Left colon (tissue), 2 donors: ENCODE measurements around the gene CD2BP2. TPM values are rescaled to one million over a fixed set of nuclear protein-coding genes. Genes with fewer than 3 reads are reported as not detected.

Experiments used
- ATAC-seq: fragments of 200-7000 bp; cut with Tn5 transposase; one replicate; pipeline ENCODE4 v1.9.1; 2020; ENCODE audit warnings: mild to moderate bottlenecking, moderate library complexity
- DNase-seq, 2 donors: peaks; one replicate each; pipeline ENCODE4 v3.0.0-alpha.2; 2020
- intact Hi-C, 2 donors: fragments of 100-400 bp; cut with DNase I in 1 of 2; cut with micrococcal nuclease in 1 of 2; formaldehyde crosslinking; loops; one replicate each; pipeline versions ENCODE4 v1.11.2 to v1.14.0; 2022; cut with DNase I, micrococcal nuclease
- total RNA-seq, 2 donors: library from RNA; stranded (reverse); fragmentation: NEBNext Ultra II Directional; extraction: Animal tissue kit (Norgen Biotek cat#: 25700); gene quantifications; one replicate each; pipeline ENCODE4 v1.2.1, GENCODE V29; 2021
- donor health status: DM: no; HTN: no; CAD: no.
- donor health status: DM: yes; HTN: yes; CAD: no.

CD2BP2 gene
- total RNA-seq, 2 donors from 2014 or later, result 57.3 to 65.2 TPM

DNA sequence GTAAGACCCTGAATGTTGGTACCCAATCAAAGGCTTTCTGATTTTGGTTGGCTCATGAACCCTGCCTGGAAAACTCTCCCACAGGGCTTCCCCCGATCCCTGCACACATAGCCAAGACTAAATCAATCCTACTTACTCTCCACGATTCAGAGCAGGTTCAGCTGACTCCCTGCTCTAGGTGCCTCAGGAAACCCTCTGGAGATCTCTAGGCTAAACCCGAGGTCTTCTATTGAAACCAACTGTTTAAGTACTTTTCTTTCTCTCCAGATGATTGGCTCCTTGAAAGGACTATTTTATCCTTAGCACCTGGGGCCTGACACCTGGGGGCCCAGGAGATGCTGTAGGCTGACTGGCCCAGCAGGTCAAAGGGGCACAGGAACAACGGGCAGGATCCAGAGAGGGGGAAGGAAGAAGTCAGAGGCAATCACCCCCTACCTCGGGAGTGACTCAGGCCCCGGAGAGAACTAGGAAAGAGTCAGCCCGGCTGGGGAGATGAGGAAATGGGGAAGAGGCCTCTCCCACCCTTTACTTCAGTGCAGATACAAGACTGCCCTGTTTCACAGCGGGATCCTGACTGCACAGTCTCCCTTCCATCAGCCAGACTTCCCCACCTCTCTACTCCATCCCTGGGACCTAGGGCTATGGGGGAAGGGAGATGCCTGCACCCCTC, 13.1 kb upstream of the CD2BP2 start:
- intact Hi-C loops, result no loop called here
- peak in 1 of 2 donors; percentile 23 for DNase-seq
- no peak for ATAC-seq

DNA sequence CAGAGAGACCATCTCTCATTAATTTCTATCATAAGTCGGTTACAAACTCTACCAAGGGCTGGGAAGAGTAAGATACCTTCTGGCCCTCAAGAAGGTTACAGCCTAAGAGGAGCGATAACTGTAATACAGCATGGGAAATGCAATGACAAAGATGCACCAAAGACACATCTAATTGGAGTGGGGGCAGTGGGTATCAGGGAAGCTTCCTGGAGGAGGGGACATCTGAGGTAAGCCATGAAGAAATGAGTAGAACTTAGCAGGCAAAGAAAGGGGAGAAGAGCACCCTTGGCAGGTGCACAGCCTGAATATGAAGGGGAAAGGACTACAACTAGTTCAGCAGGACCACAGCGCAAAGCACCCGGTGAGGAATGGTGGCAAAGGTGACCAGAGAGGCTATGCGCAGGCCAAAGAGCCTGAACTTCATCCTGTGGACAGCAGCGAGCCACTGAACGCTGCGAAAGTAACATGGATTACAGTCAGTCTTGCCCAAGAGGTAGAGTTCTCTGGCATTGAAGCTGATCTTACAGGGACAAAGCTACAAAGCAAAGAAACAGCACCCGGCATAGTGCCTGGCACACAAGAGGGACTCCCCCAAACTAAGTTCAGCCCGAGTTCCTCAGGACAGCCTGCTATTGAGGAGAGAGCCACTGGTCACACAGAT, 12.4 kb upstream of the CD2BP2 start:
- intact Hi-C loops, result no loop called here
- ATAC-seq (no peak), DNase-seq (no peak)

DNA sequence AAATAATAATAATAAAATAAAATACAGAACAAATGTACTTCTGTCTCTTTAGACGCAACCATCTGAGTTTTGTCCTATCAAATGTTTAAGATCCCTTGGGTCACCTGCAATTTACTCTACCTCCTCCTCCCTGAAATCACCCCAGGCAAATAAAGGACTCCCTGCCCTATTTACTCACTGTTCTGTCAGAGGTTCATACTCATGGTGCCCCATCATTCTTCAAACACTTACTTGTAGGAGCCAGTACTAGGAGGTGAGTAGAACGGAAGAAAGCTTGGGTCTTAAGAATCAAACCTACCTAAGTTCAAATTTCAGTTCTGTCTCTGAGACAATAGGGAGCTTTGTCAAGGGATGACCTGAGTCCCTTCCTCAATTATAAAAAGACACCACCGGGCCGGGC, 11.4 kb upstream of the CD2BP2 start:
- intact Hi-C loops, result no loop called here
- DNase-seq, result no peak

DNA sequence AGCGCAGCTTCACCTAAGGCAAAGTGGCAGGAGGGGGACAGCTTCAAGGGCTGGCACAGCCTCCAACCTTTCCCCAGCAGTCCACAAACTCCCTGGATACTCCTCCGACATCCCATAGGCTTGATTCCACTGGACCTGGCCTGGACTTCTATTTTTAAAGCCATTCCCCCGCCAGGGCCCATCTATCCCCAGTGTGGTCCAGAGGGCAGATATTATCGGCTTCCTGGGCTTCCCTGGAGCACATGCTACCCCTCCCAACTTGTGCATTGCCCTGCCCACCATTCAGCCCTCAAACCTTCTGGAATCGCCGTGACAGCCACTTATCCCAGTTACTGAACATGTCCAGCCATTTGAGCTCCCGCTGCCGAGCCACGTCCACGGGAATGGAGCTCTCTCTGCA, 10.1 kb upstream of the CD2BP2 start:
- intact Hi-C loops, result no loop called here
- no peak for ATAC-seq

More for the DNA sequence above, 11.4 kb upstream of the CD2BP2 start:
- ATAC-seq, result no peak

DNA sequence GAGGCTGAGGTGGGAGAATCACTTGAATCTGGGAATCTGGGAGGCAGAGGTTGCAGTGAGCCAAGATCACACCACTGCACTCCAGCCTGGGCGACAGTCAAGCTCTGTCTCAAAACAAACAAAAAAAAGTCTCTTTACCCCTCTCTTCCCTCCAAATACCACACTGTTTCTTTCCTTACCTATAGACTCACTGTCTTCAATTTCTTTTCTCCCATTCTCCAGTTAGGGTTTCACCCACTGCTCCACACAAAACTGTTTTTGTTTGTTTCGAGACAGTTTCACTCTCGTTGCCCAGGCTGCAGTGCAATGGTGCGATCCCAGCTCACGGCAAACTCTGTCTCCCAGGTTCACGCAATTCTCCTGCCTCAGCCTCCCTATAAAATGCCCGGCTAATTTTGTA, 6.1 kb upstream of the CD2BP2 start:
- intact Hi-C loops, result no loop called here
- ATAC-seq (no peak), DNase-seq (no peak)

More for the DNA sequence above, 10.1 kb upstream of the CD2BP2 start:
- no peak for DNase-seq

DNA sequence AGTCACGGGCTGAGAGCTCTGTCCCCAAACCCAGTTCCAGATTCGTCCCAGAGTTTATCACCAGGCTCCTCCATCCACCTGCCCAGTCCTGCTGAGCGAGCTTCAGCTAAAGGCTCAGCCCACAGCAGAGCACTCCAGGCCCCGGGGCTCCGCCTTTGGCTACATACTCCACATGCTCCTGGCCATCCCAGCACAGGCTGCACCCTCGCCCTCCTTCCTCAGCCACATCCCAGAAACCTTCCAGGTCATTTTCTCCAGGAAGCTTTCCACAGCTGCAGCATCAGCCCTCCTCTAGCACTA, 4.7 kb upstream of the CD2BP2 start:
- intact Hi-C loops, result no loop called here
- DNase-seq (no peak), ATAC-seq (no peak)

DNA sequence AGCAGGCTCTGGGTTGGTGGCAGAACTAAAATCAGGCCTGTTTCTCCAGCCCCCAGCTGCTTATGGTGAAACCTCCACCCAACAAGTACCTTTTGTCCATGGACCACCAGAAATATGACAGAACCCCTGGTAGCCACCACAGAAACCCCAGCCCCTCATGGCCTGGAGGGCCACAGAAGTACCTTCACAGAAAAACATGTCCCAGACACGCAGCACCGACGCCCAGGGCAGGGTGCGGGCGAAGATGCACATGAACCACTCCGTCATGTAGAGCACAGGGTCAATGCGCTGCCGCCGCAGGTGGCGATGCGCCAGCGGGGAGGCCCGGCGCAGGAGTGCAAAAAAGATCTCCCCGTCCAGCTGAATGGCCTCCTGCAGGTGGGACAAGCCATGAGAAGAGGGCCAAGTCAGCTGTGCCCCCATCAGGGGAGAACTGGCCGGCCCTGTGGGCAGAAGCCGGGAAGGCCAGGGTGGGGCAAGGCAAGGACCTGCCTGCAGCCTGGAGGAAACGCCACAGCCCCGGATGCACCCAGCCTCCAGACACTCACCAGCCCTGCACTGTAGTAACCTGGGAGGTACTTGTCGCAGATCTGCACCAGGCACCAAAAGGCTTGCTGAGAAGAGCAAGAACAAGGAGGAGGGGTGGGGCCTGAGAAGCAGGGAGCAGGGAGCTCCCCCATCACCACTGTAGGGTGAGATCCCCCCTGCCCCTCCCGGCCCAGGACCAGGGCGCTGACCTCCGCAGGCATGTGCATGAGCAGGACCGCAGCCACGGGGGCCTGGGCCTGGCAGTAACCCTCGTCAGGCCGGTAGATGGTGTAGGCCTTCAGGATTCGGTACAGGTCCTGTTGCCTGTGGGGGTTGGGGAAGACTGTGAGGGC, 4.1 kb upstream of the CD2BP2 start:
- no peak for DNase-seq
- intact Hi-C loops, result no loop called here
- no peak for ATAC-seq

DNA sequence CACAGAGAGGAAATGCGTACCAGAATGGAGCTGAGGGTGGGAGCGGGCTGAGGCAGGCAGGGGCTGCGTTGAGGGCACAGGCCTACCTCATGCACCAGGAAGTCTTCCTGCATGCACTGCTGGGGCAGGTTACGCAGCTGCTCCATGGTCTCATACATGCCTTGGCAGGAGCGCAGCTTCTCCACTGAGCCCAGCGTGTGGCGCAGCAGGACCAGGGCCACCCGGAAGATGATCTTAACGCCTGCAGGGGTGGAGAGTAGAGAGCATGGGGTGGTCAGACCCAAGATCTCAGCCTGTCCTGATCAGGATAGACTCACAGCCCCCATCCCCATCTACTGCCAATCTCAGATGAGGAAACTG, 3.4 kb upstream of the CD2BP2 start:
- DNase-seq (no peak), ATAC-seq (no peak)
- intact Hi-C loops, result no loop called here

DNA sequence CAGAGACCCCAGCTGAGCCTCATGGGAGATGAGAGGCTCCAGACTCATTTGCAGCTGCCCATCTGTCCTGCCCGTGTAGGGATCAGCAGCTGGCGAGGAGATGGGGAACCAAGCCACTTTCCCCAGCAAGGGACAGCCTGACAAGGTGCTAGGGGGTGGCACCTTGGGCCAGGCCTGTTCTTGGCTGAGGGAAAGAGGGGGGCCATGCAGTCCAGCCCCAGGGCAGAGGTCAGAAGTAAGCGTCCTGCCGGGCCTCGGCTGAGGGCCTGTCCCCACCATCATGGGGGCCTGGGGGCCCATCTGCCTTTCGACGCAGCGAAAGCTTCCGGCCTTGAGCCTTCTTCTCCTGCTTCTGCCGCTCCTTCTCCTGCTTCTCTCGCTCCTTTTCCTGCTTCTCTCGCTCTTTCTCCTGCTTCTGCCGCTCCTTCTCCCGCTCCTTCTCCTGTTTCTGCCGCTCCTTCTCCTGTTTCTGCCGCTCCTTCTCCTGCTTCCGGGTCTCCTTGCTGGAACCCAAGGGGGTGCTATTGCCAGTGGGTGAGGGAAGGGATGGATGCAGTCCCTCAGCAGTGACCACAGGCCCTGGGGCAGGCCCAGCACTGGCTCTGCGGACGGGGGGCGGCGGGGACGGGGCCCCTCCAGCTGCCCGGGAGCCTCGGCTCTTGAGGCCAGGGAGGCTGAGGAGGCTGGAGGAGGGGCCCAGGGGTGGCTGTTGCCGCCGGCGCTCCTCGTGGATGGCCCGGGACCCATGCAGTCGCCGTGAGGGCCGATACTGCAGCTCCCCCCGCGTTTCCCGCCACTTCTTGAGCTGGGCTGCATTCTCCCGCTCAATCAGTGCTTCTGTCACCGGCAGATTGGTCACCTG, 2.8 kb upstream of the CD2BP2 start:
- intact Hi-C loops, result no loop called here
- DNase-seq (no peak), ATAC-seq (no peak)

DNA sequence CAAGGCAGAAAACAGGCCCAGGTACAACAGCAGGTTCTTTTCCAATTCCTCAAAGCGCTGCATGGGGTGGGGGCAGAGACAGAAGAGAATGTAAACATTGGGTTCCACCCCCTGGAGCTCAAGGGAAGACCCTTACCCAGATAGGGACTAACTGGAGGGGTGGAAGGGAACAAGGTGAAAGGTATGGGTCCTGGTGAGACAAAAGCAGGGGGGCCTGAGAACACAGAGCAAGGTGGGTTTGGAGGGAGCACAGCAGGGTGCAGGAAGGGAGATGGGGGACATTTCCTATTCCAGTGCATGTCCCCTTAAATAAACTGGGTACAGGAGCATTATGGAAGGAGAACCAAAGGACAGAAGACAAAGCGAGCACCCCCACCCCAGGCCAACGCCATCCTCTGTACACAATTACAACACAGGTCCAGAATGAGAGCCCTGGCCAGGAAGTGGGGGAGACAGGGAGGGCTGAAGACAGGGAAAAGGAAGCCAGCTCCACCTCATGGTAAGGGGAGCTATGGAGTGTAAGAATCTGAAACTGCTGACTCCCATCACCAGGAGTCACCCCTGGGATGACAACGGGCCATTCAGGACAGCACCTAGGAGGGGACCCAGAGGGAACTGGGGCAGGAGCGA, 2.1 kb upstream of the CD2BP2 start:
- ATAC-seq (no peak), DNase-seq (no peak)
- intact Hi-C loops, result no loop called here

DNA sequence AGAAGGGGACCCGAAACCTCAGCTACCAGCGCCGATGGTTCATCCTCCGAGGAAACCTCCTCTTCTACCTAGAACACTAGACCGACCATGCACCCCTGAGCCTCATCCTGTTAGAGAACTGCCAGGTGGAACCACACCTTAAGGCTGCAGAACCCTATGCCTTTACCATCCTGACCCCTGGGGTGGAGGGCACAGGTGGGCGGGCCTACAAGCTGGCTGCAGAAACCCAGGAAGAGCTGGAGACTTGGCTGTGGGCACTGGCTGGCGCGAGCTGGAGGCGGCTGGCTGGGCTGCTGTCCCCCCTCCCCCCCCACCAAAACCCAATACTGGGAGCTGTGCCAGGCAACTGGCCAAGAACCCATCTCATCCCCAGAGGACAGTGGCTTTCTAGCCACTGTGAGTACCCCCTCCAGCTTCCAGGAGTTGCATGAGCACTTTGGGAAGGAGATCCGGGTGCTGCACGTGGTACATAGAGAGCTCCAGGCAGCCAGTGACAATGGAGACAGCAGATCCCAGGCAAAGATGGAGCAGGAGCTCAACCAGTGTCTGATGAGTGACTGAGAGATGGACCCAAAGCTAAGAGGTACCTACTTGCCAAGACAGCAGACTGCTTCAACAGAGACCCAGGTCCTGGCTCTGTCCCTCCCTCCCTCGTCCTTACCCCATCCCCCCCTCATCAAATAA, 1.4 kb upstream of the CD2BP2 start:
- peak in 1 of 2 donors; percentile 50 for DNase-seq
- intact Hi-C loops, result no loop called here
- ATAC-seq, result peak; percentile 6

DNA sequence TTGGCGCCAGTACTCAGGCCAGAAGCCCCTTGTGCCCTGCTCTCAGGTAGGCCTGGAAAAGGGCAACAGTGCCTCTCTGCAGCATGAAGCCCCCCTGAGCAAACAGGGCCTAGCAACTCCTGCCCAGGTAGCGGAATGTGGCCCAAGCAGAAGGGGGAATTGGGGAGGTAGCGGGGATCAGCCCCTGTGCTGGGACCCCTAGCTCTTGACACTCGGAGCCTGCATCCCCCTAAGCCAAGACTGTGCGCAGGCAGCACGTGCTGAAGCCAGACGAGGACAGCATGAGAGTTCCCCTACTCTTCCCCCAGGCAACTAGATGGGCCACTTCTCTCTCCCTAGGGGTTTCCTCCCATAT, 823 bp upstream of the CD2BP2 start:
- ATAC-seq, result no peak
- no peak for DNase-seq
- intact Hi-C loops, result no loop called here

DNA sequence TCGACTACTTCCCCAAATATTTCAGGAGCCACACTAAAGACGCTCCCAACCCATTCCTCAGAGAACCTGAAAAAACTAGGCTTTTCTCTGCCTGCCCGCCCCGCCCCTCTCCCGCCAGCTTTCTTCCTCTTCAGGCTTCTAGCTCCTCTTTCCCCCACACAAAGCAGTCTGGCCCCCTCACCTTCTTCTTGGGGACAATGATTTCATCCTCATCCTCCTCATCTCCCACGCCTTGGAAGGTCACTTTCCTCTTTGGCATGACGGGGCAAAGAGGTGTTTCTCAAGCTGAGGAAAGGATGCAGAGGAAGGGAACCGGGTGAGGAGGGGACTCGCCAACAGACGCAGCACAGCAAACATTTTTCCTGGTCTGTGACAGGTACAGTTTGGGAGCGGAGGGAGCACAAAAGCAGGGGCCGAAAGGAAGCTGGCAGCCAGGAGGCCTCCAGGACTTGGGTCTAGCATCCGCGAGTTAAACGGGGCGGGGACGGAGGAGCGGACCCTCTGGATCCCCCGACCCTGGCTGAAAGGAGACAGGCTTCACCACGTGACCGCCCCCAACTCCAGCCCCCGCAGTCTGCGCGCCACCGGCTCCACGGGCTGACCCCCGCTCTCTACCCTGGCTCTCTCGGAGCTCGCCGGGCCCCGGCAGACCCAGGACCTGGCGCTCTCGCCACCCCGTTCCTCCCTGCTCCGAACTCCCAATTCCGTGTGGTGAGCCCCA, 525 bp downstream of the CD2BP2 start:
- DNase-seq (peak in 1 of 2 donors; percentile 46), ATAC-seq (peak; percentile 32)
- intact Hi-C loops, result no loop called here

DNA sequence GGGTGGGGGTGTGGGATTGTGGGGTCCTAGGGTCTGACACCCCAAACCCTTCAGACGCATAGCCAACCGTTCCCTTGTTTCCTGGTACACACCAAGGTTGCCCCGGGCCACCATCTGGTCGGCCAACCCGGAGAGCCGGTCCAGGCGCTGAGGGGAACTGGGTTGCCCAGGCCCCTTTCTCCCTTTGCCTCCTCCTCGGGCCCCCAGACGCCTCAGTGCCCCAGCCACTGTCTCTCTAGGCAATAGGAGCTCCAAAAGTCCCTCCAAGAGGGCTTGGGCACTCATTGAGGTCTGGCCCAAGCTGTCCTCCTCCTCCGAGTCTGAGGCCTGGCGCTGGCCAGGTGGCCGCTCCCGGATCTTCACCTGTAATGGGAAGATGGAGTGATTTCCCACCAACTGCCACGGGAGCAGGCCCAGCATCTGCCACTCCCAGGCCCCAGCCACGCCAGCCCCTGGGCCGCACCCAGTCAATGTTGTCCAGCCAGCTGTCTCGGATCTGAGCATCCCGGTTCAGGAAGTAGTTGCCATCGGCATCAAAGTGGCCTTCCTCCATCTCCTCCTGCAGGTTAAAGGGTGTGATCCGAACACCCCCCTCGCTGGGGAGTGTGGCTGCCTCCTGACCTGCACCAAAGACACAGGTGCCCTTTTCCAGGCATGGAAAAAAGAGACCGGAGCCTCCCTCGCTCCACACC, 1.5 kb downstream of the CD2BP2 start:
- ATAC-seq, result no peak
- intact Hi-C loops, result no loop called here
- DNase-seq, result no peak

DNA sequence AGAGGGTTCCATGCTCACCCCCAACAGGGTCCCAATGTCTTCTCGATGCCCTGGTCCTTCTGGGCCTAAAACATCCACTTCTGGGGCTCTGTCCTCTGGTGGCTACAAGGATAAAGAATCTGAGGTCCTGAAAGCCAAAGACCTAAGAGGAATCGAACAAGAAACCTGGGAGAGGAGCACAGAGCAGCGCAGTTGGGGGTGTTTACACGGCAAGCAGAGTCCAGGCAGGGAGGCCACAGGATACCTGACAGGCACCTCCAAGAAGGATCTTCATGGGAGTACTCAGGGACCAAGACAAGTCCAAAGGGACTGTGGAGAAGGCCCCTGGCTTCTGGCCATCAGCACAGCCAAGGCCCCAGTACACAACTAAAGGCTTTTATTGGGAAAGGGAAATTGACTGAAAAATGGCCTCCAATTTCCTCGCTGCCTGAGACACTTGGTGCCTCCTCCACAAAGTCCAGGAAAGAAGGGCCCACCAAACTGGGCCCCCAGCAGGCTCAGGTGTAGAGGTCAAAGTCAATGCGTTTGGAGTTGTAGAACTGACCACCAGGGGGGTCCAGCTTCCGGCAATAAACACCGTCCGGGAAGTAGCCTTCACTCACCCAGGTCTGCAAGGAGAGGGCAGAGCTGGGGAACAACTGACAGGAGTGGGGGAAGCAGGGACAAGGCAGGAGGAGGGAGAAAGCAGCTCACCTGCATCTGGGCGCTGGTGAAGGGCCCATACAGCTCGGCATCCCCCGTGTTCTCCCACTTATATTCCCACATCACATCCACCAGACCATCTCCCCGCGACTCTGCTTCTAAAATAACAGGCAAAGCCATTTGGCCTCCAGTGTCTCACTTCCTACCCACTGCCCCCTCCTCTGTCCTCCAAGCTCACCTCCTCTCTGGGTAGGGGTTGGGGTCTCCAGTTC, 2.4 kb downstream of the CD2BP2 start:
- DNase-seq (no peak), ATAC-seq (no peak)
- intact Hi-C loops, result no loop called here
